ENCODE data around the gene GNL2. TPM values are rescaled to one million over a fixed set of nuclear protein-coding genes. Genes with fewer than 3 reads are reported as not detected.

Gene GNL2
- total and polyA plus RNA-seq, 2 donors (not counting 1 experiment from before 2014, with no cell fraction given) = 15.7 to 44.0 TPM

- Mint-ChIP-seq H3K4me3 (no peak overlapping the region), H3K9me3 (ENCODE audit: insufficient read depth) (no peaks in the 10 kb centered on the region), H3K27me3 (peaks cover 47% of the 10 kb centered on the region), H3K4me1 (no peaks in the 10 kb centered on the region), H3K27ac (no peak overlapping the region)
- 46% methylated on average over 6 of the region's 6 CpGs for WGBS (ENCODE audit: insufficient coverage)
- intact Hi-C loops (cut with micrococcal nuclease) = no loop called here
- Histone ChIP-seq H3K27me3 (replicated peaks in 1 of 4; ENCODE audit: control extremely low read depth in 1 of 4, control insufficient read depth in 3 of 4, insufficient read depth in 4 of 4, low read length in 3 of 4) (peaks cover 0 to 19% (median 4%) of the 10 kb centered on the region in 4 experiments), H3K27ac (ENCODE audit: low read length in 2 of 2) (no peak overlapping the region), H3K4me2 (replicated peaks; ENCODE audit: low read depth, low read length, poor library complexity, severe bottlenecking) (no peak overlapping the region), H2AFZ (ENCODE audit: insufficient read depth, low read depth, low read length, poor library complexity, severe bottlenecking) (no peak overlapping the region), H3K36me3 (replicated peaks in 1 of 2; ENCODE audit: control extremely low read depth in 1 of 2, control insufficient read depth in 1 of 2, extremely low read depth in 1 of 2, insufficient read depth in 2 of 2, low read length in 1 of 2) (no peaks in the 10 kb centered on the region), H3K9me3 (ENCODE audit: control extremely low read depth in 1 of 3, control insufficient read depth in 2 of 3, insufficient read depth in 1 of 3, low read length in 2 of 3) (no peaks in the 10 kb centered on the region), H3K4me3 (ENCODE audit: control extremely low read depth in 1 of 5, extremely low read depth in 1 of 5, insufficient read depth in 1 of 5, low read depth in 2 of 5, low read length in 4 of 5) (no peak overlapping the region), H4K20me1 (ENCODE audit: control insufficient read depth, insufficient read depth, low read length, poor library complexity, severe bottlenecking) (no peaks in the 10 kb centered on the region), H3K9ac (ENCODE audit: low read length) (no peak overlapping the region), H3K4me1 (ENCODE audit: control insufficient read depth in 2 of 2, insufficient read depth in 2 of 2, low read length in 2 of 2) (no peaks in the 10 kb centered on the region), H3K79me2 (ENCODE audit: control insufficient read depth, insufficient read depth, low read length) (no peaks in the 10 kb centered on the region)
- DNase-seq (no peak), ATAC-seq (ENCODE audit: low read depth) (no peak)
- ChIA-PET POLR2A (no interaction called here), CTCF (interaction anchor here (0.7 to 0.9 kb wide), 2 partner anchors 18 to 38 kb away, joined by 3 read pairs; no protein-coding TSS in a partner anchor)
- no peak for TF ChIP-seq EZH2 (IDR thresholded peaks at IDR 0.05; ENCODE audit: borderline replicate concordance, insufficient read depth, low read depth, low read length, poor library complexity, severe bottlenecking)
- no peak for TF ChIP-seq CTCF (IDR thresholded peaks at IDR 0.05)
These were observed 26.4 kb upstream of the GNL2 start for GRCh38 chr1:37622131-37622530.

- ATAC-seq (ENCODE audit: low read depth) = no peak
- Mint-ChIP-seq H3K9me3 (ENCODE audit: insufficient read depth) (no peaks in the 10 kb centered on the region), H3K4me1 (no peaks in the 10 kb centered on the region), H3K4me3 (no peak overlapping the region), H3K27ac (no peak overlapping the region), H3K27me3 (peaks cover 46% of the 10 kb centered on the region)
- TF ChIP-seq CTCF (IDR thresholded peaks at IDR 0.05) (no peak), EZH2 (IDR thresholded peaks at IDR 0.05; ENCODE audit: borderline replicate concordance, insufficient read depth, low read depth, low read length, poor library complexity, severe bottlenecking) (no peak)
- Histone ChIP-seq H3K4me3 (ENCODE audit: control extremely low read depth in 1 of 5, extremely low read depth in 1 of 5, insufficient read depth in 1 of 5, low read depth in 2 of 5, low read length in 4 of 5) (no peak overlapping the region), H3K79me2 (ENCODE audit: control insufficient read depth, insufficient read depth, low read length) (no peaks in the 10 kb centered on the region), H3K4me2 (replicated peaks; ENCODE audit: low read depth, low read length, poor library complexity, severe bottlenecking) (no peak overlapping the region), H3K27me3 (replicated peaks in 1 of 4; ENCODE audit: control extremely low read depth in 1 of 4, control insufficient read depth in 3 of 4, insufficient read depth in 4 of 4, low read length in 3 of 4) (peaks cover 0 to 18% (median 4%) of the 10 kb centered on the region in 4 experiments), H3K27ac (ENCODE audit: low read length in 2 of 2) (no peak overlapping the region), H4K20me1 (ENCODE audit: control insufficient read depth, insufficient read depth, low read length, poor library complexity, severe bottlenecking) (no peaks in the 10 kb centered on the region), H2AFZ (ENCODE audit: insufficient read depth, low read depth, low read length, poor library complexity, severe bottlenecking) (no peak overlapping the region), H3K9ac (ENCODE audit: low read length) (no peak overlapping the region), H3K4me1 (ENCODE audit: control insufficient read depth in 2 of 2, insufficient read depth in 2 of 2, low read length in 2 of 2) (no peaks in the 10 kb centered on the region), H3K36me3 (replicated peaks in 1 of 2; ENCODE audit: control extremely low read depth in 1 of 2, control insufficient read depth in 1 of 2, extremely low read depth in 1 of 2, insufficient read depth in 2 of 2, low read length in 1 of 2) (no peaks in the 10 kb centered on the region), H3K9me3 (ENCODE audit: control extremely low read depth in 1 of 3, control insufficient read depth in 2 of 3, insufficient read depth in 1 of 3, low read length in 2 of 3) (no peaks in the 10 kb centered on the region)
- intact Hi-C loops (cut with micrococcal nuclease) = no loop called here
- ChIA-PET POLR2A (no interaction called here), CTCF (interaction anchor here (0.7 kb wide), 1 partner anchor 17 kb away, joined by 3 read pairs; no protein-coding TSS in a partner anchor)
- DNase-seq = no peak
- 75% methylated on average over 9 of the region's 10 CpGs for WGBS (ENCODE audit: insufficient coverage)
These were observed 25.7 kb upstream of the GNL2 start for GRCh38 chr1:37621326-37621870.
